ENCODE data around the gene IGSF3.
"Not testable (repeated sequence)": the region's sequence is repeated elsewhere in the genome, so short reads cannot be mapped to it uniquely, and the experiment has no call there.

DNA sequence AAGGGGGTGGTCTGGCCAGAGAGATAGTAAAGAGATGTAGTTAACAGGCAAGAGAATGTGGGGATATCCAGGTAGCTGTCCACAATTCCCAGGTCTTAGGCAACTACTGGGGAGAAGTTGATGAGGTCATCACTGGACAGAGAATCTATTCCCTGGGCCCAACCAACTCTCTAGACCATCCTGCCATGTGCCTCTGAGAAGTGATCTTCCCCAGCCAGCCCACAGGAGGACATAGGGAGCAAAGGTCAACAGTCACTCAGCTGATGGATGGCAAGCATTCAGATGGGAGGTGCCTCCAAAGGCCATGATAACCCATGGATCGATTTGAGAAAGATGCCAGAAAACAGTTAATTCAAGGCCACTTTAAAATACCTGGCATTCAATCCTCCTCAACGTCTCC is 36.0 kb downstream of the IGSF3 start:
- not testable (repeated sequence) for TF ChIP-seq POLR2A (IDR thresholded peaks at IDR 0.05)
- TF ChIP-seq, protein P1, sequence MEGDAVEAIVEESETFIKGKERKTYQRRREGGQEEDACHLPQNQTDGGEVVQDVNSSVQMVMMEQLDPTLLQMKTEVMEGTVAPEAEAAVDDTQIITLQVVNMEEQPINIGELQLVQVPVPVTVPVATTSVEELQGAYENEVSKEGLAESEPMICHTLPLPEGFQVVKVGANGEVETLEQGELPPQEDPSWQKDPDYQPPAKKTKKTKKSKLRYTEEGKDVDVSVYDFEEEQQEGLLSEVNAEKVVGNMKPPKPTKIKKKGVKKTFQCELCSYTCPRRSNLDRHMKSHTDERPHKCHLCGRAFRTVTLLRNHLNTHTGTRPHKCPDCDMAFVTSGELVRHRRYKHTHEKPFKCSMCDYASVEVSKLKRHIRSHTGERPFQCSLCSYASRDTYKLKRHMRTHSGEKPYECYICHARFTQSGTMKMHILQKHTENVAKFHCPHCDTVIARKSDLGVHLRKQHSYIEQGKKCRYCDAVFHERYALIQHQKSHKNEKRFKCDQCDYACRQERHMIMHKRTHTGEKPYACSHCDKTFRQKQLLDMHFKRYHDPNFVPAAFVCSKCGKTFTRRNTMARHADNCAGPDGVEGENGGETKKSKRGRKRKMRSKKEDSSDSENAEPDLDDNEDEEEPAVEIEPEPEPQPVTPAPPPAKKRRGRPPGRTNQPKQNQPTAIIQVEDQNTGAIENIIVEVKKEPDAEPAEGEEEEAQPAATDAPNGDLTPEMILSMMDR (IDR thresholded peaks at IDR 0.05) = not testable (repeated sequence)

All from suprapubic skin (tissue), 3 donors.